ENCODE data around the gene NPY4R. TPM values are rescaled to one million over a fixed set of nuclear protein-coding genes. Genes with fewer than 3 reads are reported as not detected.
"Not testable (repeated sequence)": the region's sequence is repeated elsewhere in the genome, so short reads cannot be mapped to it uniquely, and the experiment has no call there.

Gene NPY4R
- polyA plus RNA-seq, 3 donors, result not detected

DNA sequence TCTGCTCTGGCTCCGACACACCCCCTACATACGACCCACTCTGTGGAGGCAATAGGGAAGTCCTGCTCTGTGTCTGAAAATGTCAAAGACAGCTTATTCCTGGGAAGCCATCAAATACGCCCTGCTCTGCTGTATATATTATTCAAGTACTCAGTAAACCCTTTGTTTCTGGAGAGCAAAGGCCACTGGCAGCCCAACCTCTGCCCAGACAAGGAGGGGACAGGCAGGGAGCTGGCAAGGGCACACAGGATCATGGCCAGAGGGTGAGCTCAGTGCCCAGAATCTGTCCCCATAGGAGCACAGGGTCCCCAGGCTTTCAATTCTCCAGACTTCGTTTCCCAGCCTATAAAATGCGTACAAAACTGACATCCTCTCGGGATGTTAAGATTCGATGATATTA lies 47.0 kb upstream of the NPY4R start:
- H3K79me2 ChIP-seq (ENCODE audit: insufficient read depth, low read length); H3K27me3 Mint-ChIP-seq (ENCODE audit: low read depth in 3 of 3); DNase-seq; H3K36me3 Mint-ChIP-seq; H3K4me1 ChIP-seq (ENCODE audit: control insufficient read depth in 1 of 2, insufficient read depth in 2 of 2, low read length in 2 of 2); H3K4me3 ChIP-seq (replicated peaks in 1 of 3; ENCODE audit: low read depth in 2 of 3, low read length in 3 of 3); H3K4me1 Mint-ChIP-seq; intact Hi-C loops (cut with micrococcal nuclease); H2AFZ ChIP-seq (ENCODE audit: insufficient read depth, low read depth, low read length, poor library complexity, severe bottlenecking); H3K4me2 ChIP-seq (replicated peaks; ENCODE audit: extremely low read depth, low read length, poor library complexity, severe bottlenecking); H3K9me3 ChIP-seq (replicated peaks in 1 of 2; ENCODE audit: control insufficient read depth in 1 of 2, insufficient read depth in 1 of 2, low read length in 2 of 2); H4K20me1 ChIP-seq (ENCODE audit: insufficient read depth, low read length); H3K9me3 Mint-ChIP-seq; H3K4me3 Mint-ChIP-seq; H3K36me3 ChIP-seq (replicated peaks in 1 of 2; ENCODE audit: control insufficient read depth in 1 of 2, insufficient read depth in 2 of 2, low read length in 2 of 2); H3K27ac ChIP-seq (ENCODE audit: low read depth in 1 of 2, low read length in 2 of 2); H3K9ac ChIP-seq (ENCODE audit: insufficient read depth, low read length, poor library complexity, severe bottlenecking); H3K27ac Mint-ChIP-seq; H3K27me3 ChIP-seq (ENCODE audit: control insufficient read depth in 2 of 2, insufficient read depth in 2 of 2, low read length in 2 of 2): not testable (repeated sequence)
- no CpG with 5 or more reads among the region's 7 CpGs for WGBS (ENCODE audit: insufficient coverage)

DNA sequence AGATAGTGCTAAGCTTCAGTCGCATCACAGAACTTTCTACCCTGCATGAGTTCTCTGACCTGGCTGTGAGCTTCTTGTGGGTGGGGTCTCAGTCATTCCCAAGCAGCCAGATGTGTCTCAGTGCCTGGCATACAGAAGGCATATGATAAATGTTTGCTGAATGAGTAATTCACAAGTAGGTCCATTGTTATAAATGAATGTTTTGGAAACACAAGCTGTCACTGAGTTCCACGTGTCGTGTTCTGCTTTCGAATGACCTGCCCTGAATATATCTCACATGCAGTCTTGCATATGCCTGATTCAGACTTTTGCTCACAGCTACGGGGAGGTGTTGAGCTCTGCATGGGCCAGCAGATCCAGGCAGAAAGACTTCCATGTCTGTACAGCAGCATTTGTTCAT lies 46.2 kb upstream of the NPY4R start:
- H3K4me3 ChIP-seq (replicated peaks in 1 of 3; ENCODE audit: low read depth in 2 of 3, low read length in 3 of 3); H3K27me3 ChIP-seq (ENCODE audit: control insufficient read depth in 2 of 2, insufficient read depth in 2 of 2, low read length in 2 of 2); H3K27ac ChIP-seq (ENCODE audit: low read depth in 1 of 2, low read length in 2 of 2); H3K27me3 Mint-ChIP-seq (ENCODE audit: low read depth in 3 of 3); H4K20me1 ChIP-seq (ENCODE audit: insufficient read depth, low read length); H3K4me1 Mint-ChIP-seq; H3K36me3 ChIP-seq (replicated peaks in 1 of 2; ENCODE audit: control insufficient read depth in 1 of 2, insufficient read depth in 2 of 2, low read length in 2 of 2); H2AFZ ChIP-seq (ENCODE audit: insufficient read depth, low read depth, low read length, poor library complexity, severe bottlenecking); intact Hi-C loops (cut with micrococcal nuclease); H3K4me3 Mint-ChIP-seq; H3K9ac ChIP-seq (ENCODE audit: insufficient read depth, low read length, poor library complexity, severe bottlenecking); H3K9me3 ChIP-seq (replicated peaks in 1 of 2; ENCODE audit: control insufficient read depth in 1 of 2, insufficient read depth in 1 of 2, low read length in 2 of 2); H3K79me2 ChIP-seq (ENCODE audit: insufficient read depth, low read length); H3K27ac Mint-ChIP-seq; H3K36me3 Mint-ChIP-seq; H3K9me3 Mint-ChIP-seq; H3K4me1 ChIP-seq (ENCODE audit: control insufficient read depth in 1 of 2, insufficient read depth in 2 of 2, low read length in 2 of 2); DNase-seq; H3K4me2 ChIP-seq (replicated peaks; ENCODE audit: extremely low read depth, low read length, poor library complexity, severe bottlenecking): not testable (repeated sequence)
- no CpG with 5 or more reads among the region's 5 CpGs for WGBS (ENCODE audit: insufficient coverage)

DNA sequence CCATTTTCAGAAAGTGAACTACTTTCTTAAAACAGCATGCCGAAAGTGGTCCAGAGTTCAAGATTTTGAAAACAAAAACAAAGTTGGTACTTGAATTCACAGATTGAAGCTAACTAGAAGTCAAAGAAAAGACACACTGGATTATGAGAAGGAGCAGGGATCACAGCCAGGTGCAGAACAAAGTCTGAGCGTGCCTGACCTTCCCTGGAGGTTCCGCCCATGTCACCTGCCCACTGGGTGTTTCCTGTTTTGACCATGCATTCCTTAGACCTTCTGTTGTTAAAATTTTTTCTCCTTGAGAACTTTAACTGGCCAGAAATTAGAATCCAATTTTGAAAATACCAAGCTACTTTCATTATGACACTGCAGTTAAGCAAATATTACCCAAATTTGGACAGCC lies 34.2 kb upstream of the NPY4R start:
- H2AFZ ChIP-seq (ENCODE audit: insufficient read depth, low read depth, low read length, poor library complexity, severe bottlenecking); H3K4me3 Mint-ChIP-seq; H3K27me3 ChIP-seq (ENCODE audit: control insufficient read depth in 2 of 2, insufficient read depth in 2 of 2, low read length in 2 of 2); H3K4me2 ChIP-seq (replicated peaks; ENCODE audit: extremely low read depth, low read length, poor library complexity, severe bottlenecking); H3K9ac ChIP-seq (ENCODE audit: insufficient read depth, low read length, poor library complexity, severe bottlenecking); H3K9me3 Mint-ChIP-seq; H3K4me1 Mint-ChIP-seq; H3K27ac ChIP-seq (ENCODE audit: low read depth in 1 of 2, low read length in 2 of 2); H3K36me3 ChIP-seq (replicated peaks in 1 of 2; ENCODE audit: control insufficient read depth in 1 of 2, insufficient read depth in 2 of 2, low read length in 2 of 2); H3K27ac Mint-ChIP-seq; H3K27me3 Mint-ChIP-seq (ENCODE audit: low read depth in 3 of 3); DNase-seq; H3K36me3 Mint-ChIP-seq; intact Hi-C loops (cut with micrococcal nuclease); H4K20me1 ChIP-seq (ENCODE audit: insufficient read depth, low read length); H3K4me1 ChIP-seq (ENCODE audit: control insufficient read depth in 1 of 2, insufficient read depth in 2 of 2, low read length in 2 of 2); H3K9me3 ChIP-seq (replicated peaks in 1 of 2; ENCODE audit: control insufficient read depth in 1 of 2, insufficient read depth in 1 of 2, low read length in 2 of 2); H3K79me2 ChIP-seq (ENCODE audit: insufficient read depth, low read length); H3K4me3 ChIP-seq (replicated peaks in 1 of 3; ENCODE audit: low read depth in 2 of 3, low read length in 3 of 3): not testable (repeated sequence)
- no CpG with 5 or more reads among the region's 3 CpGs for WGBS (ENCODE audit: insufficient coverage)

DNA sequence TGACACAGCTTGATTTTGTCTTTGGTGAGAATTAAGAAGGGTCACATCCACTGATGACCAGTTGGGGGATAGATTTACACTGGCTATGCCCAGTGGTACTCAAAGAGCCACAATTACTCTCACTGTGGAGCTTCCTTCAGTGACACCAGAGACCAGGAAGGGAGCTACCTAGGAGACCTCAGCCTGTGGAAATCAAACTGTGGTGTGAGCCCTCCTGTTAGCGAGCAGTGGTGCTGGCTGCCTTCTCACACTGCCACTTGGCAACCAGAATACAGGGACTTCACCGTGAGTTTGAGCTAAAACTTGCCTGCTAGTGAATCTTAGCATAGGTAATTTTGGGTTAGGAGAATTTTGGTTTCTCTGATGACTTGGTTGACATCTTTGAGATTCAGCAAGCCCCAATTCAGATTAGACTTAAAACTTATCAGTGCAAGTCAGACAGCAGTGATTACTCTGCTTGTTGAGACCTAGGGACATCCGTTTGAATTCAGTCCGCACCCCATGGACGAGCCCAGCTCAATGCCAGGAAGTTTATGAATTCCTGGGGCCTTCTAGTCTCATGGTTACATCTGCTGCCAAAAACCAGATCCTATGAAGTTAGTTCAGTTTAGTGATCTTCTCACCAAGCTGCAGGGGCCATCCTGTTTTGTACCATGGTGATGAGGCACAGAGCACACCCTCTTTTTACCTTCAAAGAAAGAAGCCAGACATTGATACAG lies 33.4 kb upstream of the NPY4R start:
- H3K9me3 Mint-ChIP-seq; H3K27me3 Mint-ChIP-seq (ENCODE audit: low read depth in 3 of 3); H3K4me3 ChIP-seq (replicated peaks in 1 of 3; ENCODE audit: low read depth in 2 of 3, low read length in 3 of 3); H3K27me3 ChIP-seq (ENCODE audit: control insufficient read depth in 2 of 2, insufficient read depth in 2 of 2, low read length in 2 of 2); H3K4me1 ChIP-seq (ENCODE audit: control insufficient read depth in 1 of 2, insufficient read depth in 2 of 2, low read length in 2 of 2); H3K4me3 Mint-ChIP-seq; H3K27ac Mint-ChIP-seq; H3K79me2 ChIP-seq (ENCODE audit: insufficient read depth, low read length); DNase-seq; H3K9ac ChIP-seq (ENCODE audit: insufficient read depth, low read length, poor library complexity, severe bottlenecking); H3K27ac ChIP-seq (ENCODE audit: low read depth in 1 of 2, low read length in 2 of 2); H3K4me2 ChIP-seq (replicated peaks; ENCODE audit: extremely low read depth, low read length, poor library complexity, severe bottlenecking); H2AFZ ChIP-seq (ENCODE audit: insufficient read depth, low read depth, low read length, poor library complexity, severe bottlenecking); intact Hi-C loops (cut with micrococcal nuclease); H4K20me1 ChIP-seq (ENCODE audit: insufficient read depth, low read length); H3K36me3 ChIP-seq (replicated peaks in 1 of 2; ENCODE audit: control insufficient read depth in 1 of 2, insufficient read depth in 2 of 2, low read length in 2 of 2); H3K9me3 ChIP-seq (replicated peaks in 1 of 2; ENCODE audit: control insufficient read depth in 1 of 2, insufficient read depth in 1 of 2, low read length in 2 of 2); H3K4me1 Mint-ChIP-seq; H3K36me3 Mint-ChIP-seq: not testable (repeated sequence)
- no CpG with 5 or more reads among the region's 5 CpGs for WGBS (ENCODE audit: insufficient coverage)
